ENCODE data around the gene KLHL30.

KLHL30 gene

GRCh38 chr2:238123218-238123971 lies 15.1 kb upstream of the KLHL30 start:
- Histone ChIP-seq H3K27me3 (ENCODE audit: insufficient read depth, low read depth) (no peaks in the 10 kb centered on the region; the same call in 1 of the 2 replicates), H3K4me3 (IDR thresholded peaks at IDR 0.05; ENCODE audit: insufficient read depth, low read depth, low read length) (no peak overlapping the region), H3K79me2 (ENCODE audit: insufficient read depth, low read depth) (no peaks in the 10 kb centered on the region), H3K4me1 (ENCODE audit: low read depth, poor library complexity, severe bottlenecking) (peaks cover 9% of the 10 kb centered on the region), H4K20me1 (ENCODE audit: insufficient read depth) (no peaks in the 10 kb centered on the region), H3K9ac (no peak overlapping the region), H3K4me2 (no peak overlapping the region), H3K36me3 (ENCODE audit: insufficient read depth) (no peaks in the 10 kb centered on the region), H2AFZ (ENCODE audit: low read depth) (no peak overlapping the region), H3K27ac (no peak overlapping the region)
- TF ChIP-seq CTCF (conservative IDR thresholded peaks at IDR 0.05; ENCODE audit: low read depth, low read length): no peak

- H3K27me3 ChIP-seq (ENCODE audit: insufficient read depth, low read depth): no peaks in the 10 kb centered on the region; the same call in 1 of the 2 replicates
- no peak for TF ChIP-seq CTCF (conservative IDR thresholded peaks at IDR 0.05; ENCODE audit: low read depth, low read length)
- no peaks in the 10 kb centered on the region for H3K36me3 ChIP-seq (ENCODE audit: insufficient read depth)
- H2AFZ ChIP-seq (ENCODE audit: low read depth): no peak overlapping the region
- H3K9ac ChIP-seq: no peak overlapping the region
- no peaks in the 10 kb centered on the region for H3K79me2 ChIP-seq (ENCODE audit: insufficient read depth, low read depth)
- H4K20me1 ChIP-seq (ENCODE audit: insufficient read depth): no peaks in the 10 kb centered on the region
- no peak overlapping the region for H3K4me3 ChIP-seq (IDR thresholded peaks at IDR 0.05; ENCODE audit: insufficient read depth, low read depth, low read length)
- H3K4me1 ChIP-seq (ENCODE audit: low read depth, poor library complexity, severe bottlenecking): peaks cover 9% of the 10 kb centered on the region
- H3K4me2 ChIP-seq: no peak overlapping the region
- no peak overlapping the region for H3K27ac ChIP-seq
These were observed 14.4 kb upstream of the KLHL30 start for GRCh38 chr2:238123991-238124470.

- peaks cover 8% of the 10 kb centered on the region for H3K4me1 ChIP-seq (ENCODE audit: low read depth, poor library complexity, severe bottlenecking)
- TF ChIP-seq CTCF (conservative IDR thresholded peaks at IDR 0.05; ENCODE audit: low read depth, low read length): no peak
- no peak overlapping the region for H3K4me3 ChIP-seq (IDR thresholded peaks at IDR 0.05; ENCODE audit: insufficient read depth, low read depth, low read length)
- no peaks in the 10 kb centered on the region for H4K20me1 ChIP-seq (ENCODE audit: insufficient read depth)
- no peaks in the 10 kb centered on the region for H3K79me2 ChIP-seq (ENCODE audit: insufficient read depth, low read depth)
- H3K27me3 ChIP-seq (ENCODE audit: insufficient read depth, low read depth): no peaks in the 10 kb centered on the region; the same call in 1 of the 2 replicates
- H3K27ac ChIP-seq: no peak overlapping the region
- no peak overlapping the region for H2AFZ ChIP-seq (ENCODE audit: low read depth)
- no peaks in the 10 kb centered on the region for H3K36me3 ChIP-seq (ENCODE audit: insufficient read depth)
- no peak overlapping the region for H3K4me2 ChIP-seq
- H3K9ac ChIP-seq: no peak overlapping the region
These were observed 13.9 kb upstream of the KLHL30 start for GRCh38 chr2:238124488-238125126.

- no peak overlapping the region for H3K4me2 ChIP-seq
- no peak for TF ChIP-seq CTCF (conservative IDR thresholded peaks at IDR 0.05; ENCODE audit: low read depth, low read length)
These were observed 13.2 kb upstream of the KLHL30 start for GRCh38 chr2:238125127-238125885.

More at GRCh38 chr2:238125127-238125885, 13.2 kb upstream of the KLHL30 start:
- no peak overlapping the region for H2AFZ ChIP-seq (ENCODE audit: low read depth)
- no peak overlapping the region for H3K4me3 ChIP-seq (IDR thresholded peaks at IDR 0.05; ENCODE audit: insufficient read depth, low read depth, low read length)
- H3K9ac ChIP-seq: no peak overlapping the region
- no peak overlapping the region for H3K27ac ChIP-seq
- no peaks in the 10 kb centered on the region; the same call in 1 of the 2 replicates for H3K27me3 ChIP-seq (ENCODE audit: insufficient read depth, low read depth)
- H3K79me2 ChIP-seq (ENCODE audit: insufficient read depth, low read depth): no peaks in the 10 kb centered on the region
- no peaks in the 10 kb centered on the region for H3K36me3 ChIP-seq (ENCODE audit: insufficient read depth)
- no peaks in the 10 kb centered on the region for H4K20me1 ChIP-seq (ENCODE audit: insufficient read depth)
- peaks cover 1% of the 10 kb centered on the region for H3K4me1 ChIP-seq (ENCODE audit: low read depth, poor library complexity, severe bottlenecking)
